Measurements from ENCODE around the gene EXOC2. TPM values are rescaled to one million over a fixed set of nuclear protein-coding genes. Genes with fewer than 3 reads are reported as not detected.

Gene EXOC2
- polyA plus RNA-seq, 1 experiment, result 16.0 TPM

Other genes starting within 250 kb of the EXOC2 start
- 0.10 and 0.12 TPM in 2 replicates for gene HUS1B, start 36.0 kb downstream of the EXOC2 start, polyA plus RNA-seq (2011; rRNA removed)